Transverse colon (tissue), 4 donors: ENCODE data around the gene KCNE1. TPM values are rescaled to one million over a fixed set of nuclear protein-coding genes. Genes with fewer than 3 reads are reported as not detected.

ENCODE experiments used
- DNase-seq: peaks from one replicate; pipeline ENCODE4 v3.0.0-alpha.2; 2019
- H3K27ac ChIP-seq, 4 donors: fragments of 200-600 bp; sonication (generic); 2 replicates each; pipeline ENCODE4 v1.5.1; 2016 to 2018; ENCODE audit warnings: inconsistent platforms in 4 of 4
- H3K27me3 ChIP-seq: fragments of 200-600 bp; sonication (generic); 2 replicates; pipeline ENCODE4 v1.5.1; 2017; ENCODE audit warnings: inconsistent platforms
- H3K36me3 ChIP-seq, 4 donors: fragments of 200-600 bp; sonication (generic); 2 replicates each; pipeline ENCODE4 v1.5.1; 2017 to 2019; ENCODE audit warnings: inconsistent platforms in 4 of 4
- H3K4me1 ChIP-seq, 4 donors: fragments of 200-600 bp; sonication (generic); 2 replicates each; pipeline ENCODE4 v1.5.1; 2017 to 2020; ENCODE audit warnings: inconsistent platforms in 4 of 4
- H3K4me3 ChIP-seq, 4 donors: fragments of 200-600 bp; sonication (generic); 1 replicate in 1 of 4; 2 replicates in 3 of 4; pipeline versions ENCODE4 v1.5.1 to v1.6.1; 2017 to 2019; ENCODE audit warnings: inconsistent platforms in 4 of 4
- H3K9me3 ChIP-seq, 2 donors: fragments of 200-600 bp; sonication (generic); 2 replicates each; pipeline ENCODE4 v1.5.1; 2017 to 2019; ENCODE audit warnings: inconsistent platforms in 2 of 2
- CTCF ChIP-seq, 5 experiments: fragments of 200-600 bp in 3 of 5; fragments of 450-650 bp in 2 of 5; sonication (generic) in 3 of 5; IDR thresholded peaks; 1 replicate in 2 of 5; 2 replicates in 3 of 5; pipeline ENCODE4 v1.5.1; 2016 to 2017; ENCODE audit warnings: antibody characterized with exemption in 5 of 5, inconsistent platforms in 3 of 5, mild to moderate bottlenecking in 2 of 5, moderate library complexity in 1 of 5
- EP300 ChIP-seq: sonication (generic); formaldehyde crosslinking; IDR thresholded peaks from one replicate; pipeline ENCODE4 v1.6.1; 2017; ENCODE audit warnings: antibody characterized with exemption, low read depth
- POLR2A ChIP-seq: fragments of 450-650 bp; IDR thresholded peaks from one replicate; pipeline ENCODE4 v1.6.1; 2016; ENCODE audit warnings: antibody characterized with exemption, mild to moderate bottlenecking, moderate library complexity
- POLR2AphosphoS5 ChIP-seq, 3 donors: sonication (generic); formaldehyde crosslinking; IDR thresholded peaks; one replicate each; pipeline ENCODE4 v1.6.1; 2016; ENCODE audit warnings: antibody characterized with exemption in 3 of 3
- WGBS, 2 donors: methylation state at CpG; one replicate each; pipeline ENCODE4 v1.1.5; 2018; ENCODE audit warnings: low coverage in 1 of 2; 5-methylcytosine and 5-hydroxymethylcytosine counted together
- in situ Hi-C, 4 donors: fragments of 200-750 bp; cut with MboI; loops; one replicate each; pipeline versions ENCODE4 v1.15.0 to v1.15.1; 2017; ENCODE audit warnings: low sequenced_read_pairs in 3 of 4, low pct_ligation_motif_present in 1 of 4, low pct_unique_long_range_greater_than_20kb in 1 of 4
- intact Hi-C: fragments of 100-400 bp; cut with DNase I; formaldehyde crosslinking; loops from one replicate; pipeline ENCODE4 v1.15.1; 2023; ENCODE audit warnings: low total_unique reads
- total RNA-seq, 4 donors: library from RNA; depleted of rRNA; stranded (reverse); fragments of >200 nt; gene quantifications; one replicate each; pipeline ENCODE4 v1.1.0, GENCODE V29; 2016

The KCNE1 gene
- total RNA-seq, result 1 to 10 TPM in 3 of 4 donors, not detected in 1; 1.5 to 2.6 (median 2.4) TPM

- 66 to 88% methylated on average over 4 to 14 of the region's 14 CpGs for WGBS, 2 donors
- in situ Hi-C loops, result no loop called here
- DNase-seq, result no peak
- Histone ChIP-seq H3K27me3 (no peaks in the 10 kb centered on the region), H3K36me3 (no peaks in the 10 kb centered on the region), H3K4me1 (peaks cover 0 to 7% (median 4%) of the 10 kb centered on the region in 4 donors), H3K9me3 (no peaks in the 10 kb centered on the region), H3K27ac (peak within 1 kb of the TSS in 3 of 4 donors; percentile 26 to 53 (median 34)), H3K4me3 (no peak within 1 kb of the TSS)
- intact Hi-C loops, result no loop called here
- peak; percentile 29 for TF ChIP-seq POLR2A
- no peak for TF ChIP-seq EP300
- peak in 2 of 3 donors; percentile 11 to 18 for TF ChIP-seq POLR2AphosphoS5 (IDR thresholded peaks at IDR 0.05)
Observed at GRCh38 chr21:34511787-34512455, at the start of gene KCNE1. Gene KCNE1 (minus strand): TSS chr21:34512210. CDS start chr21:34449634, 62,576 bp downstream.

GRCh38 chr21:34561806-34562205 lies 49.8 kb upstream of the KCNE1 start:
- 83 to 93% methylated on average over 5 to 7 of the region's 7 CpGs for WGBS, 2 donors
- DNase-seq, result no peak
- Histone ChIP-seq H3K9me3 (no peaks in the 10 kb centered on the region), H3K27ac (no peak overlapping the region), H3K4me3 (no peak overlapping the region), H3K36me3 (no peaks in the 10 kb centered on the region), H3K4me1 (no peaks in the 10 kb centered on the region), H3K27me3 (no peaks in the 10 kb centered on the region)
- intact Hi-C loops (no loop called here), in situ Hi-C loops (no loop called here)
- no peak for TF ChIP-seq POLR2A
- no peak for TF ChIP-seq POLR2AphosphoS5 (IDR thresholded peaks at IDR 0.05)
- no peak for TF ChIP-seq EP300
- no peak for TF ChIP-seq CTCF (IDR thresholded peaks at IDR 0.05)

- intact Hi-C loops, result no loop called here
- no peaks in the 10 kb centered on the region for H3K27me3 ChIP-seq
- H3K27ac ChIP-seq, result no peak overlapping the region
- WGBS, 2 donors, result 0 to 67% methylated on average over 1 of the region's 1 CpG
- in situ Hi-C loops, result no loop called here
- H3K36me3 ChIP-seq, result no peaks in the 10 kb centered on the region
- TF ChIP-seq POLR2A, result no peak
- TF ChIP-seq EP300, result no peak
- no peak for TF ChIP-seq CTCF (IDR thresholded peaks at IDR 0.05)
- no peak for TF ChIP-seq POLR2AphosphoS5 (IDR thresholded peaks at IDR 0.05)
- H3K4me3 ChIP-seq, result no peak overlapping the region
- DNase-seq, result no peak
- H3K9me3 ChIP-seq, result no peaks in the 10 kb centered on the region
- H3K4me1 ChIP-seq, result no peaks in the 10 kb centered on the region
Observed at GRCh38 chr21:34560609-34561008, 48.6 kb upstream of the KCNE1 start.

GRCh38 chr21:34560021-34560420 lies 48.0 kb upstream of the KCNE1 start:
- H3K27me3 ChIP-seq, result no peaks in the 10 kb centered on the region
- no peak overlapping the region for H3K27ac ChIP-seq
- intact Hi-C loops, result no loop called here
- TF ChIP-seq POLR2AphosphoS5 (IDR thresholded peaks at IDR 0.05), result no peak
- no peak for TF ChIP-seq POLR2A
- TF ChIP-seq EP300, result no peak
- TF ChIP-seq CTCF (IDR thresholded peaks at IDR 0.05), result no peak
- no peak overlapping the region for H3K4me3 ChIP-seq
- in situ Hi-C loops, result no loop called here
- H3K9me3 ChIP-seq, result no peaks in the 10 kb centered on the region
- no peaks in the 10 kb centered on the region for H3K36me3 ChIP-seq
- DNase-seq, result no peak
- no peaks in the 10 kb centered on the region for H3K4me1 ChIP-seq
- WGBS, 2 donors, result 90 to 94% methylated on average over 5 of the region's 5 CpGs
